Stimulated activated CD8-positive, alpha-beta memory T cell treated with anti-CD3 and anti-CD28 coated beads, Interleukin-4, amount 100 ng/mL, for 4 hours (primary cell): ENCODE measurements around the gene CCDC144A.
"Not testable (repeated sequence)": the region's sequence is repeated elsewhere in the genome, so short reads cannot be mapped to it uniquely, and the experiment has no call there.

Experiments used
- DNase-seq, 2 donors: peaks; one replicate each; pipeline ENCODE4 v3.0.0-alpha.2; 2020; ENCODE audit warnings: low read depth in 2 of 2, low spot score in 1 of 2

CCDC144A gene

DNA sequence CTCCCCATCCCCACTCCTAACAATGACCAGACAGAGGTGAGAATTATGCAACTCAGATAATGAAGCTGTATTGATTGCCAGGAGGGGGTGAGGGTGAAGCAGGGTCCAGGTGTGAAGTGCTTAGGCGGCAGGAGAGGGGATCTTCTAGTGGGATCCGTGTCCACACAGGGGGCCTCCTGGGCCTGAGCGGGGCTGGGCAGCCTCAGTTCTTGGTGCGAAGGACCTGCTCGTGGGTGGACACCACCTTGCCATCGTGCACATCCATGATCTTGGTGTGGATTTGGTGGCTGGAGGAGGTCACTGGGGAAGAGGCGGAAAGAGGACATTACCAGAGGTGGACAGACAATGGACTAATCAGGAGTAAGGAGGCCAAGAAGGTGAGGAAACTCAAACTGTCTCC lies 127.9 kb downstream of the CCDC144A start:
- not testable (repeated sequence) for DNase-seq

DNA sequence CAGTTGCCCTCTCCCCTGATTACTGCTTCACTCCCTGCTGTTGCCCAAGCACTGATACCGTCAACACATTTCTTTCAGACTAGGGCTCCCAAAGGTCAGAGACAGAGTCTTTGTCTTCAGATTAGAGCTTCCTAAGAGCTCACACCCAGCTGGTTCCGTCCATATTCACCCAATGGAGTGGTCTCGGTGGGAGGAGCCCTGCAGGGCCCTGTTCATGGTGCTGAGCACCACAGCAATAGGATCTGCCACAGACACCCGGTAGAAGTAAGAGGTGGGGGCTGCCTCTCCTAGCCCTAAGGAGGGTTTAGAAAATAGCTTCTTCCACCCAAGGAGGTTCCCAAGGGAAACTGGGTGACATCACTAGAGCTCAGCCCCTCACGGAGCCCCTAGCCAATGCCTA lies 128.3 kb downstream of the CCDC144A start:
- DNase-seq: no peak

- no peak for DNase-seq
Observed at GRCh38 chr17:16818821-16819683, 129.0 kb downstream of the CCDC144A start.

- no peak for DNase-seq
Observed at GRCh38 chr17:16820161-16820877, 130.3 kb downstream of the CCDC144A start.

DNA sequence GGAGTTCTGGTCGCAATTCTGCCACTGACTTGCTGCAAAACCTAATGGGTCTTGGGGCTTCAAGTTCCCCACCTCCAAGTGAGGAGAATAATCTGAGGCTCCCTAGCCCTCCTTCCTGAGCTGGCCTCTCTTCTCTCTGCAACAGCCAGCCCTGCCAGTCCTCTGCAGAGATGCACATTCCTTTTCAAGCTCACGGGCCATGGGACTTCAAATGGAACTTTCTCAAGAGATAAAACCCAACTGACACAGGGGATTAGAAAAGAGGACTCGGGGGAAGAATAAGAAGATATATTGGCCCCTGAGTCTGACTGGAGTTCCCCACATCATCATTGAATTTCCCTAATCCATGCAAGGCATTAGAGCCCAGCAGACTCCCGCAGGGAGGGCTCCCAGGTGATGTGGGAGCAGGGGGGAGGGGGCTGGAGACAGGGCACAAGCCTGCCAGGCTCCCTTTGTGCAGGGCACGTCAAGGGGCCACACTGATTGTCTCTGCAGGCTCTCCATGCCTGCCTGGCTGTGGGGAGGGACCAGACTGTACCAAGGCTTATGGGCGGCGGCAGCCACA lies 131.0 kb downstream of the CCDC144A start:
- DNase-seq: no peak

- DNase-seq: not testable (repeated sequence)
Observed at GRCh38 chr17:16822133-16822532, 132.1 kb downstream of the CCDC144A start.

DNA sequence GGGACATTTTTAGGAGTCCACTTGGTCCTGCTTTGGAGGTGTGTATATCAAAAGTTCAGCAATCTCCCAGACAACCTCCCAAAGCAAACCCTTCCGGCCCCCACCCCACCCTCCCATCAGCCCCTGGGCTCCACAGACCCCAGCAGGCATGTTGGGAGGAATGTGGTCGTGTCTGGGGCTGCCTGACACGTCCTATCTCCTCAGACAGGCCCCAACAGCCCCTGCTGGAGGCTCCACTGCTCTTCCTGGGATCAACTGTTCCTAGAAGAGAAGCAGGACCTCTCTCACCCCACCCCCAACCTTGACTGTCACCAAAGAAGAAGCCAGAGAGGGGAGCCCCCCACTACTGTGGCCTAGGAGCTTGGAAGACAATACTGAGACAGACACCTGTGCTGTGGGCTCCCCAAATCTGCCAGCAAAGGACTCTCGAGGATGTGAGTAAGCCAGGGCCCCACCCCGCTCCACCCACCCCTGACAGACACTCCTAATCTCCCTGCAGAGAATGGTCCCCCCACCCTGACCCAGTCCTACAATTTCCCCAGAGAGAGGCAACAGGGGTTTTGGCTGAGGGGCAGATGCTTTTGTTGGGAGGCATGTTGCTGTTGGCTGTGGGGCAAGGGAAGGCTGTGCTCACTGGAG lies 133.8 kb downstream of the CCDC144A start:
- not testable (repeated sequence) for DNase-seq
